HCT116 (cell line): ENCODE data around the gene SPATA7. TPM values are rescaled to one million over a fixed set of nuclear protein-coding genes. Genes with fewer than 3 reads are reported as not detected.

ENCODE experiments used
- ATAC-seq: fragments of 200-7000 bp; cut with Tn5 transposase; 2 replicates; pipeline ENCODE4 v1.9.1; 2020; ENCODE audit warnings: mild to moderate bottlenecking, moderate library complexity
- BruUV-seq: library from RNA; stranded (reverse); fragments of 400-500 nt; replicated peaks from 2 replicates; lab custom pipeline; 2021; lab: Mats Ljungman, UMichigan
- CTCF ChIA-PET: fragments of 300-600 bp; sonication (Branson Sonifier 250); formaldehyde crosslinking; loops from one replicate; lab custom pipeline; 2021; ENCODE audit warnings: antibody characterized with exemption; lab: Charles Lee
- POLR2A ChIA-PET: fragments of 300-600, 350-600 bp; sonication (Branson Sonifier 250); formaldehyde crosslinking; loops from one replicate; lab custom pipeline; 2021; ENCODE audit warnings: antibody characterized with exemption; lab: Charles Lee
- RAD21 ChIA-PET, 2 experiments: fragments of 300-600 bp; sonication (Branson Sonifier 250); formaldehyde crosslinking; loops; one replicate each; lab custom pipeline; 2023; ENCODE audit warnings: low total read pairs in 2 of 2; ENCODE audit not compliant: uncharacterized antibody in 2 of 2, unreplicated experiment in 2 of 2, low non-redundant PET in 1 of 2; lab: Charles Lee
- DNase-seq: peaks from one replicate; pipeline ENCODE4 v3.0.0-alpha.2; 2010; ENCODE audit warnings: low read depth, low spot score
- H2AFZ ChIP-seq: fragments of 200-600 bp; shearing (Covaris generic), sonication (generic); 2 replicates; pipeline ENCODE4 v1.6.1; 2017; ENCODE audit warnings: low read depth, mixed run types, mixed read lengths, antibody characterized with exemption, low read length; ENCODE audit not compliant: poor library complexity, severe bottlenecking
- H3K27ac ChIP-seq: 2 replicates; pipeline ENCODE4 v1.5.1; 2012; ENCODE audit warnings: low read depth, low read length
- H3K27me3 ChIP-seq: fragments of 200-600 bp; sonication (generic); 2 replicates; pipeline ENCODE4 v1.6.1; 2016; ENCODE audit warnings: mixed run types, low read length, mixed read lengths; ENCODE audit not compliant: insufficient read depth
- H3K36me3 ChIP-seq, 2 experiments: fragments of 200-500 bp in 1 of 2; fragments of 200-600 bp in 1 of 2; sonication (Bioruptor generic) in 1 of 2; sonication (generic) in 1 of 2; 2 replicates each; pipeline versions ENCODE4 v1.5.1 to v1.6.1; 2014 to 2016; ENCODE audit warnings: low read length in 2 of 2, inconsistent platforms in 1 of 2, mixed read lengths in 1 of 2, mixed run types in 1 of 2; ENCODE audit not compliant: insufficient read depth in 2 of 2, control insufficient read depth in 1 of 2
- H3K4me1 ChIP-seq, 2 experiments: fragments of 200-600 bp in 1 of 2; sonication (generic) in 1 of 2; 2 replicates each; pipeline versions ENCODE4 v1.5.1 to v1.6.1; 2012 to 2017; ENCODE audit warnings: low read length in 2 of 2, inconsistent platforms in 1 of 2, mild to moderate bottlenecking in 1 of 2, mixed read lengths in 1 of 2, mixed run types in 1 of 2, moderate library complexity in 1 of 2; ENCODE audit not compliant: insufficient read depth in 2 of 2, control insufficient read depth in 1 of 2
- H3K4me2 ChIP-seq: fragments of 200-600 bp; sonication (generic); 2 replicates; pipeline ENCODE4 v1.6.1; 2017; ENCODE audit warnings: mixed run types, low read length, mixed read lengths
- H3K4me3 ChIP-seq, 2 experiments: fragments of 200-600 bp in 1 of 2; sonication (generic) in 1 of 2; replicated peaks in 1 of 2; 2 replicates each; pipeline ENCODE4 v1.5.1; 2011 to 2016; ENCODE audit warnings: low read length in 2 of 2, control low read depth in 1 of 2, low read depth in 1 of 2, mild to moderate bottlenecking in 1 of 2, mixed read lengths in 1 of 2, mixed run types in 1 of 2
- H3K79me2 ChIP-seq: fragments of 200-600 bp; sonication (generic); 2 replicates; pipeline ENCODE4 v1.6.1; 2017; ENCODE audit warnings: mild to moderate bottlenecking, mixed run types, low read length, moderate library complexity, mixed read lengths; ENCODE audit not compliant: insufficient read depth
- H3K9ac ChIP-seq: fragments of 200-600 bp; sonication (generic); 2 replicates; pipeline ENCODE4 v1.6.1; 2016; ENCODE audit warnings: low read length, mixed read lengths
- H3K9me2 ChIP-seq: fragments of 200-600 bp; sonication (generic), shearing (Covaris generic); 2 replicates; pipeline ENCODE4 v1.6.1; 2017; ENCODE audit warnings: mixed run types, mild to moderate bottlenecking, moderate library complexity; ENCODE audit not compliant: insufficient read depth
- H3K9me3 ChIP-seq, 2 experiments: fragments of 200-500 bp in 1 of 2; fragments of 200-600 bp in 1 of 2; sonication (Bioruptor generic) in 1 of 2; sonication (generic) in 1 of 2; 2 replicates each; pipeline ENCODE4 v1.6.1; 2014 to 2017; ENCODE audit warnings: low read length in 2 of 2, mixed read lengths in 2 of 2, inconsistent platforms in 1 of 2, low read depth in 1 of 2, mild to moderate bottlenecking in 1 of 2, mixed run types in 1 of 2, moderate library complexity in 1 of 2; ENCODE audit not compliant: control insufficient read depth in 1 of 2, insufficient read depth in 1 of 2
- H4K20me1 ChIP-seq: fragments of 200-600 bp; sonication (generic), shearing (Covaris generic); 2 replicates; pipeline ENCODE4 v1.6.1; 2017; ENCODE audit warnings: mixed run types, mild to moderate bottlenecking, moderate library complexity; ENCODE audit not compliant: insufficient read depth
- ATF3 ChIP-seq: IDR thresholded peaks from 2 replicates; pipeline ENCODE4 v1.6.1; 2012
- CBX3 ChIP-seq: IDR thresholded peaks from 2 replicates; pipeline ENCODE4 v1.6.1; 2012; ENCODE audit warnings: low read depth
- CEBPB ChIP-seq: IDR thresholded peaks from 2 replicates; pipeline ENCODE4 v1.6.1; 2012; ENCODE audit warnings: low read depth
- CTCF ChIP-seq, 3 experiments: fragments of 200-600 bp in 1 of 3; sonication (generic) in 1 of 3; IDR thresholded peaks in 2 of 3; conservative IDR thresholded peaks in 1 of 3; 2 replicates each; pipeline ENCODE4 v1.5.1; 2012 to 2017; ENCODE audit warnings: low read depth in 2 of 3, low read length in 2 of 3, antibody characterized with exemption in 1 of 3, borderline replicate concordance in 1 of 3, control low read depth in 1 of 3, mild to moderate bottlenecking in 1 of 3, mixed read lengths in 1 of 3, mixed run types in 1 of 3, moderate library complexity in 1 of 3; ENCODE audit not compliant: insufficient read depth in 1 of 3
- EGR1 ChIP-seq: IDR thresholded peaks from 2 replicates; pipeline ENCODE4 v1.6.1; 2012; ENCODE audit warnings: low read depth
- ELF1 ChIP-seq: IDR thresholded peaks from 2 replicates; pipeline ENCODE4 v1.6.1; 2012; ENCODE audit warnings: low read depth, borderline replicate concordance
- EZH2 ChIP-seq: fragments of 200-600 bp; sonication (generic); IDR thresholded peaks from 2 replicates; pipeline ENCODE4 v1.6.1; 2017; ENCODE audit warnings: antibody characterized with exemption, mixed run types
- EZH2phosphoT487 ChIP-seq: fragments of 200-600 bp; IDR thresholded peaks from 2 replicates; pipeline ENCODE4 v1.6.1; 2018; ENCODE audit warnings: antibody characterized with exemption, borderline replicate concordance
- FOSL1 ChIP-seq: IDR thresholded peaks from 2 replicates; pipeline ENCODE4 v1.6.1; 2012; ENCODE audit warnings: low read depth
- JUND ChIP-seq: IDR thresholded peaks from 2 replicates; pipeline ENCODE4 v1.6.1; 2012
- MAX ChIP-seq: IDR thresholded peaks from 2 replicates; pipeline ENCODE4 v1.6.1; 2012
- POLR2A ChIP-seq: IDR thresholded peaks from 2 replicates; pipeline ENCODE4 v1.7.0; 2011; ENCODE audit warnings: borderline replicate concordance; ENCODE audit not compliant: insufficient read depth, insufficient read length; ENCODE audit errors: extremely low read depth
- POLR2AphosphoS5 ChIP-seq: IDR thresholded peaks from 2 replicates; pipeline ENCODE4 v1.6.1; 2011; ENCODE audit warnings: mild to moderate bottlenecking, low read depth, low read length, moderate library complexity
- SIN3A ChIP-seq: IDR thresholded peaks from 2 replicates; pipeline ENCODE4 v1.6.1; 2012; ENCODE audit warnings: low read depth
- SP1 ChIP-seq: IDR thresholded peaks from 2 replicates; pipeline ENCODE4 v1.6.1; 2012; ENCODE audit warnings: low read depth
- SRF ChIP-seq: IDR thresholded peaks from 2 replicates; pipeline ENCODE4 v1.6.1; 2012; ENCODE audit warnings: low read depth
- TCF7L2 ChIP-seq: IDR thresholded peaks from 2 replicates; pipeline ENCODE4 v1.7.0; 2011; ENCODE audit warnings: borderline replicate concordance, inconsistent platforms; ENCODE audit not compliant: insufficient read depth, insufficient read length; ENCODE audit errors: extremely low read depth
- ZBTB33 ChIP-seq: IDR thresholded peaks from 2 replicates; pipeline ENCODE4 v1.6.1; 2011; ENCODE audit warnings: mild to moderate bottlenecking, low read length, moderate library complexity; ENCODE audit not compliant: insufficient replicate concordance; ENCODE audit errors: extremely low read depth
- ZNF274 ChIP-seq: fragments of 200-500 bp; sonication (Bioruptor generic); IDR thresholded peaks from 2 replicates; pipeline ENCODE4 v1.6.1; 2014; ENCODE audit warnings: mild to moderate bottlenecking, low read depth, low read length, inconsistent platforms
- intact Hi-C: fragments of 100-400 bp; cut with micrococcal nuclease; formaldehyde crosslinking; loops from 2 replicates; pipeline ENCODE4 v1.10.0; 2022
- total RNA-seq: library from RNA; stranded (reverse); gene quantifications from one replicate; pipeline ENCODE4 v1.2.1, GENCODE V29; 2021; ENCODE audit not compliant: unreplicated experiment
- TF ChIP-seq, protein P1 (sequence below): IDR thresholded peaks from 2 replicates; pipeline ENCODE4 v1.6.1; 2012; ENCODE audit warnings: low read depth

SPATA7 gene
- total RNA-seq, 1 experiment from 2014 or later = 6.2 TPM

GRCh38 chr14:88392609-88393008, 7.2 kb downstream of the SPATA7 start:
- CTCF ChIA-PET = no interaction called here
- RAD21 ChIA-PET = no interaction called here

More at GRCh38 chr14:88392609-88393008, 7.2 kb downstream of the SPATA7 start:
- Histone ChIP-seq H4K20me1 (no peaks in the 10 kb centered on the region), H3K36me3 (peaks cover 0 to 7% of the 10 kb centered on the region in 2 experiments; a peak in 1 of 4 replicates), H3K9me2 (no peaks in the 10 kb centered on the region), H3K79me2 (no peaks in the 10 kb centered on the region), H2AFZ (no peak overlapping the region)
- TF ChIP-seq SRF (no peak), EZH2 (no peak), SP1 (no peak), EGR1 (no peak), ZBTB33 (no peak), POLR2AphosphoS5 (no peak), SIN3A (no peak), CBX3 (no peak), ELF1 (no peak), EZH2phosphoT487 (no peak), ATF3 (no peak), TCF7L2 (no peak), JUND (no peak), CEBPB (no peak), FOSL1 (no peak), POLR2A (no peak), MAX (no peak), CTCF (IDR thresholded peaks at IDR 0.05 in 2 of 3, conservative IDR thresholded peaks at IDR 0.05 in 1 of 3; ENCODE audit: borderline replicate concordance in 1 of 3, insufficient read depth in 1 of 3, low read depth in 2 of 3, low read length in 2 of 3) (no peak), ZNF274 (no peak)
- TF ChIP-seq, protein P1, sequence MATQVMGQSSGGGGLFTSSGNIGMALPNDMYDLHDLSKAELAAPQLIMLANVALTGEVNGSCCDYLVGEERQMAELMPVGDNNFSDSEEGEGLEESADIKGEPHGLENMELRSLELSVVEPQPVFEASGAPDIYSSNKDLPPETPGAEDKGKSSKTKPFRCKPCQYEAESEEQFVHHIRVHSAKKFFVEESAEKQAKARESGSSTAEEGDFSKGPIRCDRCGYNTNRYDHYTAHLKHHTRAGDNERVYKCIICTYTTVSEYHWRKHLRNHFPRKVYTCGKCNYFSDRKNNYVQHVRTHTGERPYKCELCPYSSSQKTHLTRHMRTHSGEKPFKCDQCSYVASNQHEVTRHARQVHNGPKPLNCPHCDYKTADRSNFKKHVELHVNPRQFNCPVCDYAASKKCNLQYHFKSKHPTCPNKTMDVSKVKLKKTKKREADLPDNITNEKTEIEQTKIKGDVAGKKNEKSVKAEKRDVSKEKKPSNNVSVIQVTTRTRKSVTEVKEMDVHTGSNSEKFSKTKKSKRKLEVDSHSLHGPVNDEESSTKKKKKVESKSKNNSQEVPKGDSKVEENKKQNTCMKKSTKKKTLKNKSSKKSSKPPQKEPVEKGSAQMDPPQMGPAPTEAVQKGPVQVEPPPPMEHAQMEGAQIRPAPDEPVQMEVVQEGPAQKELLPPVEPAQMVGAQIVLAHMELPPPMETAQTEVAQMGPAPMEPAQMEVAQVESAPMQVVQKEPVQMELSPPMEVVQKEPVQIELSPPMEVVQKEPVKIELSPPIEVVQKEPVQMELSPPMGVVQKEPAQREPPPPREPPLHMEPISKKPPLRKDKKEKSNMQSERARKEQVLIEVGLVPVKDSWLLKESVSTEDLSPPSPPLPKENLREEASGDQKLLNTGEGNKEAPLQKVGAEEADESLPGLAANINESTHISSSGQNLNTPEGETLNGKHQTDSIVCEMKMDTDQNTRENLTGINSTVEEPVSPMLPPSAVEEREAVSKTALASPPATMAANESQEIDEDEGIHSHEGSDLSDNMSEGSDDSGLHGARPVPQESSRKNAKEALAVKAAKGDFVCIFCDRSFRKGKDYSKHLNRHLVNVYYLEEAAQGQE = no peak
- TF ChIP-seq, all 23 proteins: peak for 0
- DNase-seq = no peak
- Histone ChIP-seq H3K4me1 (no peaks in the 10 kb centered on the region), H3K27me3 (no peaks in the 10 kb centered on the region), H3K9me3 (no peaks in the 10 kb centered on the region), H3K27ac (no peak overlapping the region), H3K4me3 (no peak overlapping the region), H3K9ac (no peak overlapping the region), H3K4me2 (no peak overlapping the region)
- intact Hi-C loops = no loop called here
- no TSS peak for BruUV-seq
- POLR2A ChIA-PET = no interaction called here
- ATAC-seq = no peak
